Mucosa of descending colon (tissue), 3 donors: ENCODE results near the gene PIK3R2. TPM values are rescaled to one million over a fixed set of nuclear protein-coding genes. Genes with fewer than 3 reads are reported as not detected.

ENCODE experiments used
- ATAC-seq: fragments of 200-7000 bp; cut with Tn5 transposase; one replicate; pipeline ENCODE4 v1.9.1; 2020; ENCODE audit warnings: mild to moderate bottlenecking, moderate library complexity
- DNase-seq, 3 donors: peaks; one replicate each; pipeline ENCODE4 v3.0.0-alpha.2; 2020
- H3K36me3 ChIP-seq: fragments of 200-600 bp; one replicate; pipeline ENCODE4 v1.8.0; 2021; ENCODE audit warnings: low read depth, mild to moderate bottlenecking
- H3K4me1 ChIP-seq: fragments of 200-600 bp; one replicate; pipeline ENCODE4 v1.8.0; 2021; ENCODE audit warnings: low read depth, mild to moderate bottlenecking
- H3K4me3 ChIP-seq: fragments of 200-600 bp; one replicate; pipeline ENCODE4 v1.8.0; 2021; ENCODE audit warnings: mild to moderate bottlenecking
- H3K9me3 ChIP-seq: fragments of 200-600 bp; one replicate; pipeline ENCODE4 v1.8.0; 2021; ENCODE audit warnings: mild to moderate bottlenecking
- CTCF ChIP-seq: fragments of 200-600 bp; IDR thresholded peaks from one replicate; pipeline ENCODE4 v1.8.0; 2022; ENCODE audit warnings: antibody characterized with exemption, mild to moderate bottlenecking
- intact Hi-C, 2 donors: fragments of 100-400 bp; cut with DNase I in 1 of 2; cut with micrococcal nuclease in 1 of 2; formaldehyde crosslinking; loops; one replicate each; pipeline versions ENCODE4 v1.11.0 to v1.11.1; 2022; cut with DNase I, micrococcal nuclease
- total RNA-seq, 3 donors: library from RNA; stranded (reverse); fragmentation: NEBNext Ultra II Directional in 2 of 3; extraction: Animal tissue kit (Norgen Biotek cat#: 25700) in 2 of 3; gene quantifications; one replicate each; pipeline versions ENCODE4 v1.2.1 to v1.2.4, GENCODE V29; 2021 to 2023
- donor health status: DM: no; HTN: no; CAD: no; lungs with moderate emphysema.
- donor health status: DM: no; HTN: no; CAD: no.
- donor health status: DM: no; HTN: yes; CAD: no.

The PIK3R2 gene
- total RNA-seq, 3 donors from 2014 or later = 31.6 to 40.0 (median 35.2) TPM

- Histone ChIP-seq H3K36me3 (no peaks in the 10 kb centered on the region), H3K4me3 (no peak overlapping the region), H3K9me3 (no peaks in the 10 kb centered on the region), H3K4me1 (no peaks in the 10 kb centered on the region)
- ATAC-seq (no peak), DNase-seq (no peak)
- TF ChIP-seq CTCF = no peak
- intact Hi-C loops = no loop called here
Measured at GRCh38 chr19:18143902-18144301, 9.1 kb upstream of the PIK3R2 start.

GRCh38 chr19:18144361-18144760 is 8.6 kb upstream of the PIK3R2 start:
- peak in 1 of 3 donors; percentile 30 for DNase-seq
- H3K4me3 ChIP-seq = no peak overlapping the region
- TF ChIP-seq CTCF = no peak
- no peaks in the 10 kb centered on the region for H3K4me1 ChIP-seq
- no peaks in the 10 kb centered on the region for H3K36me3 ChIP-seq
- no peaks in the 10 kb centered on the region for H3K9me3 ChIP-seq
- ATAC-seq = no peak
- intact Hi-C loops = no loop called here

DNA sequence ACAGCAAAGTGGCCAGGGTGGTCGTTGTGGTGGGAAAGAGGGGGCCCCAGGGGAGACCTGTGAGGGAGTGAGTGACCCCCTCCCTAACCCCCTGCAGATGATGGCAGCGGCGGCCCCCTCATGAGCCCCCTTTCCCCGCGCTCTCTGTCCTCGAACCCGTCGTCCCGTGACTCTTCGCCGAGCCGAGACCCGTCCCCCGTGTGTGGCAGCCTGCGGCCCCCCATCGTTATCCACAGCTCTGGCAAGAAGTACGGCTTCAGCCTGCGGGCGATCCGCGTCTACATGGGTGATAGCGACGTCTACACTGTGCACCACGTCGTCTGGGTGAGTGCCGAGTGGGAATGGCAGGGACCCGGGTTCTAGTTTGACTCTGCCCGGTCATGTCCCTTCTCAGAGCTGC is 8.1 kb upstream of the PIK3R2 start:
- Histone ChIP-seq H3K9me3 (no peaks in the 10 kb centered on the region), H3K4me3 (no peak overlapping the region), H3K36me3 (no peaks in the 10 kb centered on the region), H3K4me1 (no peaks in the 10 kb centered on the region)
- ATAC-seq (no peak), DNase-seq (peak in 1 of 3 donors; percentile 21)
- intact Hi-C loops = no loop called here
- TF ChIP-seq CTCF = no peak

GRCh38 chr19:18145391-18145999 is 7.5 kb upstream of the PIK3R2 start:
- no peaks in the 10 kb centered on the region for H3K9me3 ChIP-seq
- no peaks in the 10 kb centered on the region for H3K4me1 ChIP-seq
- intact Hi-C loops = no loop called here
- no peak for ATAC-seq
- H3K36me3 ChIP-seq = no peaks in the 10 kb centered on the region
- no peak for TF ChIP-seq CTCF
- DNase-seq = no peak
- H3K4me3 ChIP-seq = no peak overlapping the region

DNA sequence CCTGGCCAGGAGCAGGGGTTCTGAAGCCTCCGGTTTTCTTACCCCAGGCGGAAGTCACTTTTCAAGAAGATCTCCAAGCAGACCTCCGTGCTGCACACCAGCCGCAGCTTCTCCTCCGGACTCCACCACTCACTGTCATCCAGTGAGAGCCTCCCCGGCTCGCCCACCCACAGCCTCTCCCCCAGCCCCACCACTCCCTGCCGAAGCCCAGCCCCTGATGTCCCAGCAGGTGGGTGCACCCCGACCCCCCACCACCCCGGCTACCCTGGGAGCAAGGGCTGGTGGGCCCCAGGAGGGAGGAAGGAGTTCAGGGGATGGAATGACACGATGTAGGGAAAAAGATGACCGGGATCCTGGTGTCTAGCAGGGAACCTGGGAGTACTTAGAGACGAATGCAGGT is 5.6 kb upstream of the PIK3R2 start:
- H3K9me3 ChIP-seq = no peaks in the 10 kb centered on the region
- H3K36me3 ChIP-seq = no peaks in the 10 kb centered on the region
- DNase-seq = peak in 1 of 3 donors; percentile 24
- H3K4me1 ChIP-seq = peaks cover 6% of the 10 kb centered on the region
- ATAC-seq = no peak
- H3K4me3 ChIP-seq = no peak overlapping the region
- intact Hi-C loops = no loop called here
- TF ChIP-seq CTCF = no peak

- TF ChIP-seq CTCF = no peak
- Histone ChIP-seq H3K9me3 (no peaks in the 10 kb centered on the region), H3K4me3 (no peak overlapping the region), H3K4me1 (peaks cover 17% of the 10 kb centered on the region), H3K36me3 (peaks cover 4% of the 10 kb centered on the region)
- DNase-seq = no peak
- ATAC-seq = no peak
- intact Hi-C loops = no loop called here
Measured at GRCh38 chr19:18149596-18149975, 3.4 kb upstream of the PIK3R2 start.
